OCI-LY7 (cell line): ENCODE results near the gene EIF4EBP2. TPM values are rescaled to one million over a fixed set of nuclear protein-coding genes. Genes with fewer than 3 reads are reported as not detected.
A peak's percentile ranks its signal among the peaks of the same experiment; 100 is the strongest.

Experiments
- BruUV-seq: library from RNA; stranded (reverse); fragments of 400-500 nt; replicated peaks from 2 replicates; lab custom pipeline; 2021; lab: Mats Ljungman, UMichigan
- CTCF ChIA-PET: fragments of 300-600 bp; sonication (Branson Sonifier 250); formaldehyde crosslinking; loops from one replicate; lab custom pipeline; 2022; ENCODE audit warnings: antibody characterized with exemption; ENCODE audit not compliant: unreplicated experiment; lab: Charles Lee
- POLR2A ChIA-PET: fragments of 300-600 bp; sonication (Branson Sonifier 250); formaldehyde crosslinking; loops from one replicate; lab custom pipeline; 2022; ENCODE audit warnings: antibody characterized with exemption; lab: Charles Lee
- DNase-seq: peaks from one replicate; pipeline ENCODE4 v3.0.0-alpha.2; 2015; ENCODE audit warnings: low spot score
- H2AFZ ChIP-seq: fragments of 200-600 bp; sonication (generic), shearing (Covaris generic); 2 replicates; pipeline ENCODE4 v1.6.1; 2014; ENCODE audit warnings: mild to moderate bottlenecking, antibody characterized with exemption, low read length, moderate library complexity
- H3K27ac ChIP-seq: fragments of 200-600 bp; sonication (generic); 2 replicates; pipeline ENCODE4 v1.5.1; 2014; ENCODE audit warnings: mixed run types, low read depth, mild to moderate bottlenecking, moderate library complexity, low read length, inconsistent platforms; ENCODE audit not compliant: poor library complexity, severe bottlenecking
- H3K36me3 ChIP-seq: fragments of 200-600 bp; sonication (generic); 2 replicates; pipeline ENCODE4 v1.6.1; 2014; ENCODE audit warnings: mild to moderate bottlenecking, antibody characterized with exemption, low read length, moderate library complexity, mixed read lengths; ENCODE audit not compliant: insufficient read depth
- H3K4me1 ChIP-seq: fragments of 200-600 bp; sonication (generic); 2 replicates; pipeline ENCODE4 v1.5.1; 2014; ENCODE audit warnings: mild to moderate bottlenecking, low read length; ENCODE audit not compliant: insufficient read depth, poor library complexity, severe bottlenecking
- H3K4me2 ChIP-seq: fragments of 200-600 bp; sonication (generic); 2 replicates; pipeline ENCODE4 v1.6.1; 2014; ENCODE audit warnings: mild to moderate bottlenecking, low read length
- H3K4me3 ChIP-seq: fragments of 200-600 bp; sonication (generic); 2 replicates; pipeline ENCODE4 v1.5.1; 2014; ENCODE audit warnings: mild to moderate bottlenecking, low read depth, low read length; ENCODE audit not compliant: poor library complexity, severe bottlenecking
- H3K79me2 ChIP-seq: fragments of 200-600 bp; sonication (generic); 2 replicates; pipeline ENCODE4 v1.6.1; 2016; ENCODE audit warnings: low read depth, mild to moderate bottlenecking, low read length, moderate library complexity, mixed read lengths; ENCODE audit not compliant: insufficient read depth
- H3K9me2 ChIP-seq: fragments of 200-600 bp; sonication (generic); 2 replicates; pipeline ENCODE4 v1.6.1; 2016; ENCODE audit warnings: mild to moderate bottlenecking, low read length, mixed read lengths; ENCODE audit not compliant: insufficient read depth
- H3K9me3 ChIP-seq: fragments of 200-600 bp; sonication (generic); 2 replicates; pipeline ENCODE4 v1.6.1; 2014; ENCODE audit warnings: mild to moderate bottlenecking, mixed run types, low read length, mixed read lengths
- H4K20me1 ChIP-seq: fragments of 200-600 bp; sonication (generic); 2 replicates; pipeline ENCODE4 v1.6.1; 2014; ENCODE audit warnings: mild to moderate bottlenecking, antibody characterized with exemption, low read length, moderate library complexity, mixed read lengths; ENCODE audit not compliant: insufficient read depth
- EZH2phosphoT487 ChIP-seq: fragments of 200-600 bp; sonication (generic); IDR thresholded peaks from 2 replicates; pipeline ENCODE4 v1.6.1; 2018; ENCODE audit warnings: low read depth, borderline replicate concordance, mild to moderate bottlenecking, mixed run types, antibody characterized with exemption, low read length, moderate library complexity, mixed read lengths
- intact Hi-C: fragments of 100-400 bp; cut with micrococcal nuclease; formaldehyde crosslinking; loops from one replicate; pipeline ENCODE4 v1.10.0; 2022; ENCODE audit not compliant: unreplicated experiment
- total RNA-seq, 2 experiments: library from RNA; depleted of rRNA in 1 of 2; stranded (reverse); fragments of >200 nt in 1 of 2; shearing (Covaris generic) in 1 of 2; gene quantifications; 2 replicates each; pipeline ENCODE4 v1.2.3, GENCODE V29; 2014 to 2022
- TF ChIP-seq, protein P1 (sequence below): fragments of 200-600 bp; sonication (generic); conservative IDR thresholded peaks from 2 replicates; pipeline ENCODE4 v1.5.1; 2014; ENCODE audit warnings: mild to moderate bottlenecking, antibody characterized with exemption, low read length, moderate library complexity, mixed read lengths

The EIF4EBP2 gene
- total RNA-seq, 2 experiments from 2014 or later = 24.5 to 59.8 TPM

DNA sequence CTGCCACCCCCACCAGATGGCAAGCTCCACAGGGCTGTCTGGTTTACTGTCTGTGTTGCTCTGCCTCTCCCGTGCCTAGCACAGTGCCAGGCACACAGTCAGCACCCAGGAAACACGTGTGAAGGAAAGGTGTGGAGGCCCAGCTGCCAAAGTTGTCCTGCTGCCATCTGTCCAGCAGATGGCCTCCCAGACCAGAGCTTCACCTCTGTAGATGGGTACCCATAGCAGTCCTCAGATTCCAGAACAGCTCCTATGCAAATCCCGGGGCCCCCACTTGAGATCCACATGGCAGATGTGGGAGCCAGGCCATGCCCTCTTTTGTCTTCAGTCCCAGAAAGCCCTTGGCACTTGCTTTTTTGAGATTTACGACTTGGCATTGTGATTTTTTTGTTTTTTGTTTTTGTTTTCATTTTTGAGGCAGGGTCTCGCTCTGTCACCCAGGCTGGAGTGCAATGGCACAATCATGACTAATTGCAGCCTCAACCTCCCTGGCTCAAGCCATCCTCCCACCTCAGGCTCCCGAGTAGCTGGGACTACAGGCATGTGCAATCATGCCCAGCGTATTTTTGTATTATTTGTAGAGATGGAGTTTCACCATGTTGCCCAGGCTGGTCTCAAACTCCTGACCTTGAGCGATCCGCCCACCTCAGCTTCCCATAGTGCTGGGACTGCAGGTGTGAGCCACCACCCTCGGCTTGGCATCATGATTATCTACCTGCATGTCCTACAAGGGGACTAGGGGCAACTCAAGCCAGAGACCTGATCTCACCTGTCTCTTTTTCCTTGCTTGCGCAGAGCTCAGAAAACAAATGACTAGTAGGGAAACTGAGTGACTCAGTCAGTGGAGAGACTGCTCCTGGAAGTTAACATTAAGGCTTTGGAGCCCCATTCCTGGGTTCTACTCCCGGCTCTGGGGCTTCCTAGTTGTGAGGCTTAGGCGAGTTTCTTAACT, 57.7 kb downstream of the EIF4EBP2 start:
- no peaks in the 10 kb centered on the region for H4K20me1 ChIP-seq
- H3K4me1 ChIP-seq = no peaks in the 10 kb centered on the region
- POLR2A ChIA-PET = interaction anchor here (0.5 to 0.6 kb wide), 2 partner anchors 25 to 62 kb away, joined by 3 read pairs; no protein-coding TSS in a partner anchor
- TF ChIP-seq, protein P1, sequence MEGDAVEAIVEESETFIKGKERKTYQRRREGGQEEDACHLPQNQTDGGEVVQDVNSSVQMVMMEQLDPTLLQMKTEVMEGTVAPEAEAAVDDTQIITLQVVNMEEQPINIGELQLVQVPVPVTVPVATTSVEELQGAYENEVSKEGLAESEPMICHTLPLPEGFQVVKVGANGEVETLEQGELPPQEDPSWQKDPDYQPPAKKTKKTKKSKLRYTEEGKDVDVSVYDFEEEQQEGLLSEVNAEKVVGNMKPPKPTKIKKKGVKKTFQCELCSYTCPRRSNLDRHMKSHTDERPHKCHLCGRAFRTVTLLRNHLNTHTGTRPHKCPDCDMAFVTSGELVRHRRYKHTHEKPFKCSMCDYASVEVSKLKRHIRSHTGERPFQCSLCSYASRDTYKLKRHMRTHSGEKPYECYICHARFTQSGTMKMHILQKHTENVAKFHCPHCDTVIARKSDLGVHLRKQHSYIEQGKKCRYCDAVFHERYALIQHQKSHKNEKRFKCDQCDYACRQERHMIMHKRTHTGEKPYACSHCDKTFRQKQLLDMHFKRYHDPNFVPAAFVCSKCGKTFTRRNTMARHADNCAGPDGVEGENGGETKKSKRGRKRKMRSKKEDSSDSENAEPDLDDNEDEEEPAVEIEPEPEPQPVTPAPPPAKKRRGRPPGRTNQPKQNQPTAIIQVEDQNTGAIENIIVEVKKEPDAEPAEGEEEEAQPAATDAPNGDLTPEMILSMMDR = peak; percentile 92
- TF ChIP-seq EZH2phosphoT487 = no peak
- no peak overlapping the region for H3K4me2 ChIP-seq
- DNase-seq = peak; percentile 74
- no peaks in the 10 kb centered on the region for H3K36me3 ChIP-seq
- no peak overlapping the region for H2AFZ ChIP-seq
- no peaks in the 10 kb centered on the region for H3K79me2 ChIP-seq
- no peaks in the 10 kb centered on the region for H3K9me2 ChIP-seq
- CTCF ChIA-PET = interaction anchor here (0.7 to 1.4 kb wide), 6 partner anchors 18 to 394 kb away, joined by 3 read pairs; no protein-coding TSS in a partner anchor
- BruUV-seq = no TSS peak
- H3K4me3 ChIP-seq = no peak overlapping the region
- no peak overlapping the region for H3K27ac ChIP-seq
- no peaks in the 10 kb centered on the region for H3K9me3 ChIP-seq
- intact Hi-C loops = loop anchor here (1.0 kb wide), 4 partner anchors 29 to 419 kb away; no protein-coding TSS in a partner anchor

GRCh38 chr10:70462349-70462984, 58.5 kb downstream of the EIF4EBP2 start:
- H3K27ac ChIP-seq = no peak overlapping the region
- no peak for DNase-seq
- intact Hi-C loops = no loop called here
- H3K4me2 ChIP-seq = no peak overlapping the region
- ChIA-PET CTCF (no interaction called here), POLR2A (interaction anchor here (0.6 kb wide), 1 partner anchor 33 kb away, joined by 3 read pairs; no protein-coding TSS in a partner anchor)
- H3K4me3 ChIP-seq = no peak overlapping the region
- no peak for TF ChIP-seq EZH2phosphoT487
- TF ChIP-seq, protein P1 = no peak
- no TSS peak for BruUV-seq
- H3K9me3 ChIP-seq = no peaks in the 10 kb centered on the region
- H3K79me2 ChIP-seq = no peaks in the 10 kb centered on the region
- no peaks in the 10 kb centered on the region for H3K9me2 ChIP-seq
- H3K4me1 ChIP-seq = no peaks in the 10 kb centered on the region
- no peak overlapping the region for H2AFZ ChIP-seq
- no peaks in the 10 kb centered on the region for H3K36me3 ChIP-seq
- no peaks in the 10 kb centered on the region for H4K20me1 ChIP-seq
